Glutamatergic neuron (in vitro differentiated cells): ENCODE measurements around the gene ZNF134. TPM values are rescaled to one million over a fixed set of nuclear protein-coding genes. Genes with fewer than 3 reads are reported as not detected.

Source experiments
- DNase-seq: peaks from one replicate; pipeline ENCODE4 v3.0.0; 2022
- H3K27ac Mint-ChIP-seq: one replicate; pipeline ENCODE4 v1.8.0; 2020; ENCODE audit warnings: mild to moderate bottlenecking, mixed read lengths, inconsistent platforms; ENCODE audit not compliant: unreplicated experiment
- H3K27me3 Mint-ChIP-seq: one replicate; pipeline ENCODE4 v1.8.0; 2020; ENCODE audit warnings: mild to moderate bottlenecking, moderate library complexity, mixed read lengths, inconsistent platforms; ENCODE audit not compliant: unreplicated experiment
- H3K36me3 Mint-ChIP-seq: one replicate; pipeline ENCODE4 v1.8.0; 2020; ENCODE audit warnings: mild to moderate bottlenecking, mixed read lengths, inconsistent platforms; ENCODE audit not compliant: unreplicated experiment
- H3K4me1 Mint-ChIP-seq: one replicate; pipeline ENCODE4 v1.8.0; 2020; ENCODE audit warnings: mild to moderate bottlenecking, low read depth, mixed read lengths, inconsistent platforms; ENCODE audit not compliant: unreplicated experiment
- H3K4me3 Mint-ChIP-seq: one replicate; pipeline ENCODE4 v1.8.0; 2020; ENCODE audit warnings: mild to moderate bottlenecking, mixed read lengths, inconsistent platforms; ENCODE audit not compliant: unreplicated experiment
- H3K9me3 Mint-ChIP-seq: one replicate; pipeline ENCODE4 v1.8.0; 2020; ENCODE audit warnings: mild to moderate bottlenecking, moderate library complexity, mixed read lengths, inconsistent platforms; ENCODE audit not compliant: unreplicated experiment
- CTCF ChIP-seq: fragments of 200-600 bp; sonication (generic); IDR thresholded peaks from one replicate; pipeline ENCODE4 v1.5.0; 2021; ENCODE audit not compliant: partially characterized antibody, unreplicated experiment
- total RNA-seq: library from RNA; stranded (reverse); fragmentation: NEBNext Ultra II Directional; extraction: Animal tissue kit (Norgen Biotek cat#: 25700); gene quantifications from one replicate; pipeline ENCODE4 v1.2.1, GENCODE V29; 2021; ENCODE audit not compliant: unreplicated experiment

Gene ZNF134
- total RNA-seq, 1 donor from 2014 or later = 41.2 TPM

GRCh38 chr19:57637379-57637778, 23.3 kb downstream of the ZNF134 start:
- Mint-ChIP-seq H3K4me1 (peaks cover 3% of the 10 kb centered on the region), H3K9me3 (peaks cover 17% of the 10 kb centered on the region), H3K4me3 (no peak overlapping the region), H3K36me3 (peaks cover 49% of the 10 kb centered on the region), H3K27ac (no peak overlapping the region), H3K27me3 (peaks cover 5% of the 10 kb centered on the region)
- no peak for TF ChIP-seq CTCF
- no peak for DNase-seq

DNA sequence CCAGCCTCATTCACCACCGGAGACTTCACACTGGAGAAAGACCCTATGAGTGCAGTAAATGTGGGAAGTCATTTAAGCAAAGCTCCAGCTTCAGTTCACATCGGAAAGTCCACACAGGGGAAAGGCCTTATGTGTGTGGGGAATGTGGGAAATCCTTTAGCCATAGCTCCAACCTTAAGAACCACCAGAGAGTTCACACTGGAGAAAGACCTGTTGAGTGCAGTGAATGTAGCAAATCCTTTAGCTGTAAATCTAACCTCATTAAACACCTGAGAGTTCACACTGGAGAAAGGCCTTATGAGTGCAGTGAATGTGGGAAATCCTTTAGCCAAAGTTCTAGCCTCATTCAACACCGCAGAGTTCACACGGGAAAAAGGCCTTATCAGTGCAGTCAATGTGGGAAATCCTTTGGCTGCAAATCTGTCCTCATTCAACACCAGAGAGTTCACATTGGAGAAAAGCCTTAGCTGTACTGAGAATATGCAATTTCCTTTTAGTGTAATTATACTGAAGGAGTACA, 27.7 kb downstream of the ZNF134 start:
- Mint-ChIP-seq H3K27me3 (no peaks in the 10 kb centered on the region), H3K4me1 (no peaks in the 10 kb centered on the region), H3K36me3 (peaks cover 55% of the 10 kb centered on the region), H3K4me3 (no peak overlapping the region), H3K27ac (no peak overlapping the region), H3K9me3 (peaks cover 9% of the 10 kb centered on the region)
- no peak for TF ChIP-seq CTCF
- no peak for DNase-seq

DNA sequence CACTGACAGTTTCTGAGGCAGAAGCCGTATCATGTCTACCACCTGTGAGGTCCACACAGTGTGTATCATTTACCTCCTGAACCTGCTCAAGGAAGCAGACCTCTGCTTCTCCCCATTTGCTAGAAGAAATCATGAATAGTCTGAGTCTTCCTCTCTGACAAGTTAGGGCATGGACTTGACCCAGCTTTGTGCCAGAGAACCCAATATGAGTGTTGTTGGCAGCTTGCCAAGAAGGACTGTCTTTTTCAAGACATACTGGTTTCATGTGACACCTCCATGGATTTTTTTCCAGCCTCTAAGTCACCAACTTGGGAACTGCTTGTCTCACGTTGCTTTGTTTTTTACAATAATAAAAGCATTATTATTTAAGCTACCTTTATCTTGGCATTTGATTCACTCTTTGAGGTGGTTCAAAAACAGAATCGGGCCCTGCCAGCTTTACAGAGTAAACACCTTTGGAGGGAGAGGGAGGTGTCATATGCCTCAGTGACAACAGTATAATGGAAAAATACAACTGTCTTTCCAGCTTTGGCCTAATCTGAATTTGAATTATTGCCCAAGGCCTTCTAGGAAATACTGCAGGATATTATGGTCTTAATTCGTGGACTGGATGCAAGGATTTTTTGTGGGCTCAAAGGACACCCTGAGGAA, 28.5 kb downstream of the ZNF134 start:
- no peak for TF ChIP-seq CTCF
- H3K36me3 Mint-ChIP-seq = peaks cover 47% of the 10 kb centered on the region
- peaks cover 8% of the 10 kb centered on the region for H3K9me3 Mint-ChIP-seq
- no peak overlapping the region for H3K27ac Mint-ChIP-seq
- H3K4me3 Mint-ChIP-seq = no peak overlapping the region
- H3K27me3 Mint-ChIP-seq = no peaks in the 10 kb centered on the region
- no peaks in the 10 kb centered on the region for H3K4me1 Mint-ChIP-seq
- no peak for DNase-seq

GRCh38 chr19:57643734-57644133, 29.7 kb downstream of the ZNF134 start:
- no peak for TF ChIP-seq CTCF

DNA sequence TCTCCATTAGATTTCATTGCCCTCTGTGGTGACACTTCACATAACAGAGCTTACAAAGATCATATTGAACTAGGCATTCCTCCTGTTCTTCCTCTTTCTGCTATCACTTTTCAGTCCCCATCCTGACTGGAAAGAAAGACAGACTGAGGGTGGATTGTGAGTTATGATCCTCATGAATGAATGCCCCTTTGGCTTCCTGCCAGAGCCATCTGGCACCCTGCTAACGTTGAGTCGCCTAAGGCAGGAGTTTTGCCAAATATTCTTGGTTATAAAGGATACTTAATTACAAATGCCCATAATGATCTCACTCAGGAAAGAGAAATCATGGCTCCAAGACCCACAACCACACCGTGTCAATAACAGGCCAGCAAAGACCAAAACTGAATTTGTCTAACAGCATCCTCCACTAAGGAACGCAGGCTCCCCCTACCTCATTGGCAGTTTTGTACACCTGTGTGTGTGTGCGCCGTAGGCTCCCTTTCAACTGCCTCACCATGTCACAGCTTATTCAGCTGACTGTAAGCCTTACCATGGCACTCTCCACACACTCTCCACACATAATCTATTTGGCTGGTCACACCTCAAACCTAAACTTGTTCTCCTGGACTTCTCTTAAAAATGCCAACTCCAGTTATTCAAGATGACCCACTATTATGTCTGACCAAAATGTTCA, 34.4 kb downstream of the ZNF134 start:
- DNase-seq = no peak
- no peaks in the 10 kb centered on the region for H3K4me1 Mint-ChIP-seq
- H3K27me3 Mint-ChIP-seq = peaks cover 7% of the 10 kb centered on the region
- H3K36me3 Mint-ChIP-seq = peaks cover 3% of the 10 kb centered on the region
- H3K27ac Mint-ChIP-seq = no peak overlapping the region
- H3K4me3 Mint-ChIP-seq = no peak overlapping the region
- TF ChIP-seq CTCF = no peak
- no peaks in the 10 kb centered on the region for H3K9me3 Mint-ChIP-seq

More at GRCh38 chr19:57643734-57644133, 29.7 kb downstream of the ZNF134 start:
- H3K9me3 Mint-ChIP-seq = peaks cover 4% of the 10 kb centered on the region
- no peak overlapping the region for H3K27ac Mint-ChIP-seq
- no peak for DNase-seq
- peaks cover 38% of the 10 kb centered on the region for H3K36me3 Mint-ChIP-seq
- H3K4me3 Mint-ChIP-seq = no peak overlapping the region
- no peaks in the 10 kb centered on the region for H3K4me1 Mint-ChIP-seq
- no peaks in the 10 kb centered on the region for H3K27me3 Mint-ChIP-seq
